GM11168 (cell line): ENCODE measurements around the gene UBASH3A.

Source experiments
- in situ Hi-C: fragments of 300-500 bp; cut with MboI; formaldehyde crosslinking; loops from one replicate; pipeline ENCODE4 v1.12.0; 2022; ENCODE audit warnings: low sequenced_read_pairs; ENCODE audit not compliant: unreplicated experiment

Gene UBASH3A

DNA sequence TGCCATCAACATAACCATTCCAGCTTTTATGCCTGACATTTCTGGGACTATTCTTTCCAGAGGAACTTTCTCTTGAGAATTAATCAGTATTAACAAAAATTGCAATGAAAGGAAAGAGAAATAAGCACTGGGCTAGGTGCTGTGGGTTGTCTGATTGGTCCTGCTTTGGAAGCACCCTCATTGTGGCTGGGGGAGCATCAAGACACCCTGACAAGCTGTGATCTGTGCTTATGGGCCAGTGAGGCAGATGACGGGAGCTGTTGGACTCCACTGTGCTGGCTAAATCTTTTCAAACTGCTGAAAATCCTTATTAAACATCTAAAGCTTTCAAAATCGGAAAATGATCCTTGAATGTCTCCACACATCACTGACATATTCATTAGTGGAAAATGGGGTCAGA is 20.0 kb downstream of the UBASH3A start:
- in situ Hi-C loops: no loop called here

DNA sequence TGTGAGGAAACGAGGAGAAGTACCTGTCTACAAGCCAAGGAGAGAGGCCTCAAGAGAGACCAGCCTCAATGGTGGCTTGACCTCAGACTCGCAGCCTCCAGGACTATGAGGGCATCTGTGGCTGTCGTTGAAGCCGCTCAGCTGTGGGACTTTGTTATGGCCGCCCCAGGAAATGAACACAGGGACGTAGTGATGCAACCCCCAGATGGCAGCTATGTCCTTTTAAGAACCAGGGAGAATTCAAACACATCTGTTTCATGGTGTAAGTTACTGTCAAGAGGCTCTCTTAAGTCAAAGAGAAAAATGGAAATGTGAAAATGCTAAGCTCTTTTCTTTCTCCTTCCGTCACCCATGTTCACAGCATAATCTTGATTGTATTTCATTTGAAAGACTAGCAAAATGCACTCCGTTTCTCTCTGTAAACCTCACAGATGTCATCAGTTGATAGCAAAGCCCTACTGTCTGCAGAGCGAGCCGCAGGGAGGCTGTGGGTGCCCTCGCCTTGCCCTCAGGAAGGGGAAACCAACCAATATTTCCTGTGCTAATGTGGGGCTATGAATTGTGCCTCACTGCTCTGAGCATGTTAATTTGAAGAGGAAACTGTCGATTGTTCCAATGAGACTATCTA is 21.3 kb downstream of the UBASH3A start:
- in situ Hi-C loops: no loop called here

DNA sequence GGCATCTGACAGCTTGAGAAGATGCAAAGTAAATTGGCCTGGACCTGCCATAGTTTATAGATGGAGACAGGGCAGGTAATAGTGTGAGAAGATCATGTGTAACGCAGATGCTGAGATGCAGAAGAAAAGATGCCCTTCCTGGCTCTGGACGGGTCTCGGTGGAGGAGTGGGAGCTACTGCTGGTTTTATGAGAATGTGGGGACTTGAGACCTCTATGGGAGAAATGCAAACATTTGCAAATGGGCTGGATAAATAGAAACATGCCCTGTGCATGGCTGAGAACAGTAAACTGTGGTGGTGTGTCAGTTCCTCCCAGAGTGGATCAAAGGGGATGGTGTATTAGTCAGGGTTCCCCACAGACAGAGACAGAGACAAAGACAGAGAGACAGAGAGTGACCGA is 21.9 kb downstream of the UBASH3A start:
- in situ Hi-C loops: no loop called here

DNA sequence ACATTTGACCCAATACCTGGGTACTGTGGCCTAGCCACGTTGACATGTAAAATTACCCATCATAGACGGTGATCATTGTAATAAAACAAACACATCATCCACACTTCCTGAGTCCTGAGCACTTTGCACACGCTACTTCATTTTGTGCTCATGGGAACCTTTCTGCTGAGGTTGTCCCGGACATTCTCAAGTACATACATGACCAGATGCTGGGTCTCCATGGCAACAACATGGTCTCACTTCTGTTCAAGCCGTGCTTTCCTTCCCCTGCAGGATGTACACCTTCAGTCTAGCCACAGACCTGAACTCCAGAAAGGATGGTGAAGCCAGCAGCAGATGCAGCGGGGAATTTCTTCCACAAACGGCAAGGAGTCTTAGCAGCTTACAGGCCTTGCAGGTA is 22.7 kb downstream of the UBASH3A start:
- in situ Hi-C loops: no loop called here

GRCh38 chr21:42426876-42427480 is 23.3 kb downstream of the UBASH3A start:
- in situ Hi-C loops: no loop called here

GRCh38 chr21:42427809-42428419 is 24.2 kb downstream of the UBASH3A start:
- in situ Hi-C loops: no loop called here

DNA sequence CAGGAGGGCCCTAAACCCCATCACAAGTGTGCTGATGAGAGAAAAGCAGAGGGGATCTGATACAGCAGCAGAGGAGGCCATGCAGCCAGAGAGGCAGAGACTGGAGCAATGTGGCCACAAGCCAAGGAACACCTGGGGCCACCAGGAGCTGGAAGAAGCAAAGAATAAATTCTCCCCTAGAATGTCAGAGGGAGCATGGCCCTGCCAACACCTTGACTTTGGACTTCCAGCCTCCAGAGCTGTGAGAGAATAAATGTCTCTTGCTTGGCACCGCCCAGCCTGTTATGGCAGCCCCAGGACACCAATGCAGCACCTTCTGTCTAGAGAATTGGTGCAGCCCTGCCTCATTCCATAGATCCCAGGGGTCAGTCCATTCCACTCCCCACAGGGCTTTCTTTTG is 25.3 kb downstream of the UBASH3A start:
- in situ Hi-C loops: no loop called here

DNA sequence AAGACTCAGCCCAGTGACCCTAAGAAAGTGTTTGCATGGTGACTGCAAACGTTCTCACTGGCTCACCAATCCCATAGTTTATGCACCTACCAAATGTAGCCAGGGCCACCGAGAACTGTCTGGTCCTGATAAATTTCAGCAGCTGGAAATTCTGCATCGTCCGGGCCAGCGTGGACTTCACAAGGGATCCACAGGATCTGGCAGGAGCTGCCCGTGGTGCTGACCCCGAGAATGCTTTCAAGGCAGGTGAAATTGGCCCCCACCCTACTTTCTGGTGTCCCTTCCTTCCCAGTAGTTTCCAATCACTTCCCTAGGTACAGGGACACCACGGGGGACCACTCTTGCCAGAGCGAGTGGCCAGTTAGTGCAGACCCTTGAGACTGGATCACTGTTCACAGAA is 26.2 kb downstream of the UBASH3A start:
- in situ Hi-C loops: no loop called here

GRCh38 chr21:42430521-42430920 is 26.8 kb downstream of the UBASH3A start:
- in situ Hi-C loops: no loop called here

DNA sequence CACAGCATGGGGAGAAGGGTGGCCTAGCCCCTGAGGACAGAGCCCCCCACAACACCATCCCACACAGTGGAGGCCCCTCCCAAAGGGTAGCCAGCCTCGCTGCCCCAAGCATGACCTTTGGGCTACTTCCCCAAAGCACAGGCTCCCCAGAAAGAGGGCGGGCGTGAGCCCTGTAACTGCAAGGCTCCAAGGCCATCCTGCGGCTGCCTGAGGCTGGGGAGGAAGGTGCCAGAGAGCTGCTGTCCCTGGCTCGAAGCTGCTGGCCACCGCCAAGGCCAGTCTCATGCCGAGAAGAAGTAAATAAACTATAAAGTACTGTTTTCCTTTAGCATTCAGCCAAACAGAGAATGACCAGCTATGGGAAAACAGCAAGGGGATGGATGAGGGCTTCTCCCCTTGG is 27.5 kb downstream of the UBASH3A start:
- in situ Hi-C loops: no loop called here

- in situ Hi-C loops: no loop called here
These were observed 29.0 kb downstream of the UBASH3A start for GRCh38 chr21:42432695-42433094.

GRCh38 chr21:42433946-42434551 is 30.3 kb downstream of the UBASH3A start:
- in situ Hi-C loops: no loop called here

DNA sequence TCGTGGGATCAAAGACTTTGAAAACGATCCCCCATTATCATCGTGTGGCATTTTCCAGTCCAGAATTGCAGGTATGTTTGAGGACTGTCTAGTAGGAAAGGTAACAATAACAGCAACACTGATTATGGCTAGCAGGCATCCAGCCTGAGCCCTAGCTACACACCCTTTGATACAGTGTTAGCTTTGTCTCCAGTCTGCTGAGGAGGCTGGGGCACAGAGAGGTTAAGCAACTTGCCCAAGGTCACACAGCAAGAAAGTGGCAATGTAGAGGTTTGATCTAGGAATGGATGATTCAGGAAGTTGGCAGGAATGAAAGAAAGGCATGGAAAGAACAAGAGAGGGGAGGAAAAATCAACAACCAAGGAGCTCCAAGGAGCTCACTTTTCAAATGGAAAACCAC is 31.2 kb downstream of the UBASH3A start:
- in situ Hi-C loops: no loop called here

DNA sequence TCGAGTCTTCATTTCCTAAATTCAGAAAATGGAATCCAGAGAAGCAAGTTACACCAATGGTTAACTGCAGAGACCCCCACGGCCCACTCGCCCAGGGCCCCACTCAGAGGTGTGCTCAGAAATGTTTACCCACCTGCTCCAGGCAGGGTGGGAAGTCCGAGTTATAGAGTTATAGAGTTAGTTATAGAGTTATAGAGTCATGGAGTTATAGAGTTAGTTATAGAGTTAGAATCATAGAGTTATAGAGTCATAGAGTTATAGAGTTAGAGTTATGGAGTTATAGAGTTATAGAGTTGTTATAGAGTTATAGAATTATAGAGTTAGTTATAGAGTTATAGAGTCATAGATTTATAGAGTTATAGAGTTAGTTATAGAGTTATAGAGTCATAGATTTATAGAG is 31.7 kb downstream of the UBASH3A start:
- in situ Hi-C loops: no loop called here

- in situ Hi-C loops: no loop called here
These were observed 32.1 kb downstream of the UBASH3A start for GRCh38 chr21:42435833-42436232.

DNA sequence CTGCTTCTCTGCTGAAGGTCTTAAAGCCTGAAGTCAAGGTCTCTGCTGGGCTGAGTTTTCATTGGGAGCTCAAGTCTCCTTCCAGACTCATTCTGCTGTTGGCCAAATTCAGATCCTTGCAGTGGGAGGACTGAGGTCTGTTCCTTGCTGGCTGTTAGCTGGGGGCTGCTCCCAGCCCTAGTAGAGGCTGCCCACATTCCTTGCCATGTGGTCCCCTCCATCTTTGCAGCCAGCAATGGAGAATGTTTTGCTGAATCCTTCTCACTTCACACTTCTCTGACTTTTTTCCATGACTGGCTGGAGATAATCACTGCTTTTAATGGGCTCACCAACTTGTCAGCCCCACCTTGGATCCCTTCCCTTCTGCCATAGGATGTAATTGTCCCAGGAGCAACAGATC is 33.2 kb downstream of the UBASH3A start:
- in situ Hi-C loops: no loop called here

DNA sequence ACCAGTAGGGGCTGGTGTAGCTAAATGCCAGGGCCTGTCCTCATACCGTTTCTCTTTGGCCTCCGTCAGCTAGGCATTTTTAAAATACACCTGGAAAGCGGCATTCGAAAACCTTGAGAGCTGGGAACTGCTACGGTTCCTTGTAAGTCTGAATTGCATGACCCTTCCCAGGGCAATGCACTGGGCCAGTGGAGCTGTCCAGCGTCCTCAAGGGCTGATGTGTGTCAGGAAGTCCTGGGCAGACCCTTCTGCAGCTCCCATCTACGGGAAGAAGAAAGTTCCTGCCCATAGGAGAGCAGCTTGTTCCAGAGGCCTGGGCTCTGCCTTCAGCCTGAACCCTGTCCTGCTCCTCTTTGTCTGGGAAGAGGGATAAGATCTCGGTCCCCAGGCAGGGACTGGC is 34.1 kb downstream of the UBASH3A start:
- in situ Hi-C loops: no loop called here

- in situ Hi-C loops: no loop called here
These were observed 34.9 kb downstream of the UBASH3A start for GRCh38 chr21:42438316-42439205.

DNA sequence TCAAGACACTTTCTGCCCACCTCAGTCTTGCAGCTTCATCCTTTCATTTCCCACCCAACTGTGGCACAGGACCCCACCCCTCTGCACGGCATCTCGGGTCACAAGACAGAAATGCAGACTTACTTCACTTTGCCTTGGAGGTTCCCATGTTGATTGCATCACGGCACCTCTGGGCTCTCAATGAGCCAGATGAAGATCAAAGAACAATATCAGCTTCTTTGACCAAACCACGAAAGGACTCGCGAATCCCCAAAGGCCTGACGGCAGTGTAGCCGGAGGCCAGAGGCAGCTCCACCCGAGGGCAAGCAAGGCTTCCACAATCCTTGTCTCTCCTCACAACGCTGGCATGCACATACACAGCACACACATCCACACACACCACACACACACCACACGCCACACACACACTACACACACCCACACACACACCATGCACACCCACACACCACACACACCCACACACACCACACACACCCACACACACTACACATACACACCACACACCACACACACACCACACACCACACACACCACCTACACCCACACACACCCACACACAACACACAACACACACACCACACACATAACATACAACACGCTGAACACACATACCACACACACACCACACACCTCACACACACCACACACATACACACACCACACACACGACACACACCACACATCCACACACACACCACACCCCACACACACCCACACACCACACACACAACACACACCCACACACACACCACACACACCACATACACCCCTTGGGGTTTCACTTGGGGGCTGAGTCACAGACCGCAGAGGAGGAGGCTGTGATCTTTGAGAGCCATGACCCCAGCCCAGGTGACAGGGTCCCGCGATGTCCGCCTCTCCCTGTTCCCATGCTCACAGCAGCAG is 35.8 kb downstream of the UBASH3A start:
- in situ Hi-C loops: loop anchor here (10.0 kb wide), 3 partner anchors 65 to 285 kb away; partner anchors contain the start of gene TFF3
